NCI-H748 (cell line): ENCODE measurements around the gene FRMPD1.

Source experiments
- DNase-seq: peaks from one replicate; lab custom pipeline; 2025; ENCODE audit not compliant: unreplicated experiment; lab: John Stamatoyannopoulos, UW

Gene FRMPD1

DNA sequence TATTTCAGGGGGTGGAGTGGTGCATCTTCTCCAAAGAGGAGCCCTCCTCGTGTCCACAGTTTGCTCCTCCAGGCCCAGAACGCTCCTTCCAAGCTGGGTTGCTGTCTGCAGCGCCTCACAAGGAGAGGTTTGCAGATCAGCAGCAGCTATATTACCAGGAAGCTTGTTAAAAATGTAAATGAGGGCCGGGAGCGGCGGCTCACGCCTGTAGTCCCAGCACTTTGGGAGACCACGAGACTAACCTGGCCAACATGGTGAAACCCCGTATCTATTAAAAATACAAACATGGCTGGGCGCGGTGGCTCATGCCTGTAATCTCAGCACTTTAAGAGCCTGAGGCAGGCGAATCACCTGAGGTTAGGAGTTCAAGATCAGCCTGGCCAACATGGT, 25.0 kb upstream of the FRMPD1 start:
- DNase-seq = no peak

DNA sequence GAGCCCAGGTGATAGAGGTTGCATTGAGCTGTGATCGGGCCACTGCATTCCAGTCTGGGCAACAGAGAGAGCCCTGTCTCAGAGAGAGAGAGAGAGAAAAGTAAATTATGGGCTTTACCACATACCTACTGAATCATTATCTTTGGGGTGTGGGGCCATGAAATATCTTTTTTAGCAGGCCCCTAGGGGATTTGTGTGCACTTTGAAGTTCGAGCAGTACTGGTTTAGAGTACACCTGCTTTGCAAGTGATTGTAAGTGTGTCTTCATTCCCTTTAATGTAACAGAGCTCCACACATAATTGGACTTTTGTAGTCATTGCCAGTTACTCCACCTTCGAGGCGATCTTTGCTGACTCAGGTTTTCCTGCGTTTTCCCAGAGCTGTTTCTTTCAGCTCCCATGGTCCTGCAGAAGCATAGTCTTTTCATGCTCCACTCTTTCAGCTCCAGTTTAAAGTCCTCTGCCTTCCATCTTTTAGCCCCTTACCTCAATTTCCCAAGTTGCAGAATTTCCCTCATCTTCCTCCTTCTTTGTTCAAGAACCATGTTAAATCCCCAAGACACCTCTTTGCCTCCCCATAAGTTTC, 24.0 kb upstream of the FRMPD1 start:
- DNase-seq = no peak

DNA sequence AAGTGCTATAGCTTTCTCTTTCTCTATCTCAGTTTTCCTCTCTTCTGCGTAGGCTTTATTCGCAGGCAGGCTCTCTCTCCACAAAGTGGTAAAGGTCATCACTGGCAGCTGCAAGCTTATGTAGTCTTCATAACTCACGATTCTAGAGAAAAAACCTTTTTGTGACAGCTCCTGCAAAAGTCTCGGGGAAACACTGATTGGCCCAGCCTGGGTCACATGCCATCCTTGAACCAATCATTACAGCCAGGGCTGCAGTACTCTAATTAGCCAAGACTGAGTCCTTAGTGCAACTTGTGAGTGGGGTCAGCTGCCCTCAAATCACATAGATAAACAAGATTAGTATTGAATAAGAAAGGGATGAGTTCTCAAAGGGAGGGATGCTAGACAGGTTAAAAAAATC, 18.3 kb upstream of the FRMPD1 start:
- DNase-seq = no peak

DNA sequence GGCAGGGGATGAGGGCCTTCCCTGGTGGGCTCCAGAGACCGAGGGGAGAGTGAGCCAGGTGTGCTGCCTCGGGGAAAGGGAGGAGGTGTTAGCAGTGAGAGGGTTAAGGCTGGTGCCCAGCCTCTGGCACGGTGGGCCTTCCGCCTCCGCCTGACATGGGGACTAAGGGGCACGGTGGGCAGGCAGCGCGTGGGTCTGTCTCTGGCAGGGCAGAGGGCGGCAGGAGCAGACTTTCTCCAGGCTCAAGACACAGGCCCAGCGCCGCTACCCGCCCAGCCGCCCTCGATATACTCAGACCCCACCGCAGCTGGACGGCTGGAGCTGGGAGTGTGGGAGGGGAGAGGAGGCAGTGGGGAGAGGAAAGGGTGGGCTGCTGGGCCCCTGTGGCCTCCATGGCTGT, 14.9 kb upstream of the FRMPD1 start:
- no peak for DNase-seq

DNA sequence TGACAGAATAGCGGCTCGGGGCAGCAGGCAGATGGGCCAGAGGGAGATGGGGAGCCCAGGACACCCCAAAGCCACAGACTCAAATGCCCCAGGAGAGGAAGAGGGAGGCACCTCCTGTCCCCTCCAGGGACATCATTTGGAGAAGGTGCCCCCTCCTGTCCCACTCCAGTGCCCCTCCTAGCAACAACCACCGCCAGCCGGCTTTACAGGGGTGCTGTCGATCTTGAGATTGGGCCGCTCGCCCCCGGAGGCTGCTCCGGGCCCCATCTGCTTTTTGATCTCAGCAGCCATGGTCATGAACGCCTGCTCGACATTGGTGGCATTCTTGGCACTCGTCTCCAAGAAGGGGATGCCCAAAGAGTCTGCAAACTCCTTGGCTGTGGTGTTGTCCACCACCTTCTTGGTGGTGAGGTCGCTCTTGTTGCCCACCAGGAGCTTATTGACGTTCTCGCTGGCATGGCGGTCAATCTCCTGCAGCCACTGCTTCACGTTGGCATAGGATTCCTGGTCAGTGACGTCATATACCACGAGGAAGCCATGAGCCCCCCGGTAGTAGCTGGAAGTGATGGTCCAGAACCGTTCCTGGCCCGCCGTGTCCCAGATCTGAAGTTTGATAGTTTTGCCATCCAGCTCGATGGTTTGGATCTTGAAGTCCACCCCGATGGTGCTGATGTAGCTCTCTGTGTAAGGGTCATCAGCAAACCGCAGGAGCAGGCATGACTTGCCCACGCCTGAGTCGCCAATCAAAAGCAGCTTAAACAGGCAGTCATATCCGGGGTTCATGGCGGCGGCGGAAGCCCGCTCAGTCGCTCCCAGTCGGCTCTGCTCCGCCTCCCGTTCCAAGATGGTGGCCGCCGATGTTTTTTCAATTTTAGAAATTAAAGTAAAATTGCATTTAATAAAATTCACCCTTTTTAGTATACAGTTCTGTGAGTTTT, 14.0 kb upstream of the FRMPD1 start:
- DNase-seq = no peak

DNA sequence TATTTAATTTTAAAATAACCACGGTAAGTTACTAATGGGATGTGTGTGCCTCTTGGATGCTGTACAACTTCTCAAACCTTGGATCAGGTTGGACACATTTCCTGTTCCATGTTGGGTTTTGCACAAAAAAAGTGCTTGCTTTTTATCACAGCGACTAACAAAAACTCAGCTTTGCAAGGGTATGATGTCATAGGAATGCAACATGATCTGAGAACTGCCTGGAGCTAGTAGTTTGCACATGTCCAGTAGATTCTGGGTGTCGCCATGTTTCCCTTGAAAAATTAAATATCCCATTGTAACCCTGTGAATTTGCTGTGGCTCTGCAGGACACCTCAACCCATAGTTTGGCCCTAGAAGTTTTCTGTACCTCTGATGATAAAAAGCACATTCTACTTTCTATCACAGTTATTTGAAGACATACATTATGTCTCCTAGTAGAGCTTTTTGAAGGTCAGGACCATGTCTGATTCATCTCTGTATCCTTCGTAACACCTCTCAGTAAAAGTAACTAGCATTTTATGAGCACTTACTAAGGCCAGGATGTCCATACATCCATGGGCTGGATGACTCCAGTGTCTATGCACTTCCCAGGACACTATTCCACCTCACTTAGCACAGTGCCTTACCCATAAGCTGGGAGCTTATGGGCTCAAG, 11.5 kb upstream of the FRMPD1 start:
- no peak for DNase-seq

DNA sequence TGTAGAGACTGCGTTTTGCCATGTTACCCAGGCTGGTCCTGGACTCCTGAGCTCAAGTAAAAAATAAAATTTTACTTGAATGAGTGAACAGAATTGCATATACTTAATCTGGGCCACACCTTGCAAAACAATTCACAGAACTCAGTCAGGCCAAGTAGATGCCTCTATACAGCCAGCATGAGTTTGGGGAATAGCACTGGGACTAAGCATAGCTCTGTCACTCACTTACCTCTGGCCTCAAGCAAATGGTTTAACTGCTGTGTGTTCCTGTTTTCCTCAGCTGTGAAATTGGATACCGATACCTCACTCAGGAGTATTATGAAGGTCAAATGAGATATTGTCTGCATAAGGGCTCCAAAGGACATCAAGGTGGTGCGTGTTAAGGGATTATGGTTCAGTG, 10.9 kb upstream of the FRMPD1 start:
- no peak for DNase-seq

DNA sequence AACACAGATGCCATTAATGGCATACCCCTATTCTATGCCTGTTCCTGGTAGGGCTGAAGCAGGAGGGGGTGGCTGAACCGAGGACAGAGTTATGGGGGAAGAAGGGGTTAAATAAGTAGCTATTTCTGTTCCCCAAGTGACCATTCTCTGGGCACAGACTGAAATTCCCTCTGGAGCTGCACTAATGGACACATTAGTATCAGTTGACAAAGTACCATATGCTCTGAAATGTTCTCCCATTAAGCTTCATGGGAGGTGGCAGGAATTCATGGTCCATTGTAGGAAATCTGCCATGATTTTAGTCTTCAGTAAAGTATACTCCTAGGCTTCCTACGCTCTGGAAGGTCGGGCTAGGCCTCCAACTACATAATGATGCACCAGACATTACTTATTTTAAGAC, 10.5 kb upstream of the FRMPD1 start:
- DNase-seq = no peak

DNA sequence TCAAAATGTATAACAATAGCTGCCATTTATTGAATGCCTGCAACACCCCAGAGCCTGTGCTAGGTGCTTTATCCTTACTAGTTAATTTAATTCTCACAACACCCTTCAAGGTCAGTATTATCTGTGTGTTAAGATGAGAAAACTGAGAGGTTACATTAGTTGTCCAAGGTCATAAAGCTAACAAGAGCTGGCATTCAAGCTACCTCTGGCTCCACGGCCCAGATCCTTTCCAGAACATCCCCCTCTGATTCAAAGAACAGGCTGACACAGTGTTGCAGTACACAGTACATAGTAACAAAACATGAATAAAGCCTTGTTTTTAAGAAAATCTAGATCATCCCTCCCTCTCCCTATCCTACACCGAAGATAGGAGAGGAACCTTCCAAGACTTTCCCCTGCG, 9.4 kb upstream of the FRMPD1 start:
- DNase-seq = no peak

DNA sequence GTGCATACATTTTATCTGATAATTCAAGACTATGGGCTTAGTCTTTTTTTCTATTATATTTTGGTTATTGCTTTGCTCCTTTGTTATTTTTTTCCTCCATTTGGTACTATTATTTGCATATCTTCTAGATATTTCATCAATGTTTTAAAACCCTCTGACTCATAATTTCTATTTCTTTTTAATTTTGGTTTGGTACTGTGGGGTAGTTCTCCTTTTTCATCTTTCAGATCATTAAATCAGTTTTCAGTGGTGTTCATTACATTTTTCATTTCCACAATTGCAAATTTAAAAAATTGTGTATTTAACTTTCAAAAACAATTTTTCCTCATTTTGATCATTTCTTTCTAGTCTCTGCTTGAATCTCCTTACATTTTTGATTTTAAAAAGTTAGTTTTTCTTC, 7.5 kb upstream of the FRMPD1 start:
- DNase-seq = no peak

DNA sequence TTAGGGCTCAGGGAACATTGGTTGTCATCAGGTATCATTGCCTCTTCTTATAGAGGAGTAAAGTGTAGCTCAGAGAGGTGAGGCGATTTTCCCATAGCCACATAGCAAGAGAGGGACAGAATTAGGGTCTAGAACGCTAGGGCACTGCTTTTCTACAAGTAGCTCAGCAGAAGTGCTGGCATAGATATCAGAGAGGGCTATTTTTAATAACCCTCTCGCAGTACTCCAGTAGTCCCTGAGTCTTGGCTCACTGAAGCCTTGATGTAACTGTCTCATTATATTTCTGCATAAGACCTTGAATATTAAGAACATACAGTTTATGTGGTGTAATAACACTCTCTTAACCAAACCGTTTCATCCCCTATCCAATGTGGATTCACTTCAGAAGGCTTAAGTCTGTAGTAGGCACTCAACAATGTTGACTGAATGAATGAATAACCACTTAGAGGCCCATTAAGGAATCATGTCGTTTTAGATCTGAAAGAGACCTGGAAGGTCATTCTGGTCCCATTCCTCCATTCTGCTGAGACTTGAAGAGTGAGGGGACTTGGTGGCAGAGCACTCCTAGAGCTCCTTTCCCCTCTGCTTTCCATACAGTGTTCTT, 4.7 kb upstream of the FRMPD1 start:
- DNase-seq = no peak

DNA sequence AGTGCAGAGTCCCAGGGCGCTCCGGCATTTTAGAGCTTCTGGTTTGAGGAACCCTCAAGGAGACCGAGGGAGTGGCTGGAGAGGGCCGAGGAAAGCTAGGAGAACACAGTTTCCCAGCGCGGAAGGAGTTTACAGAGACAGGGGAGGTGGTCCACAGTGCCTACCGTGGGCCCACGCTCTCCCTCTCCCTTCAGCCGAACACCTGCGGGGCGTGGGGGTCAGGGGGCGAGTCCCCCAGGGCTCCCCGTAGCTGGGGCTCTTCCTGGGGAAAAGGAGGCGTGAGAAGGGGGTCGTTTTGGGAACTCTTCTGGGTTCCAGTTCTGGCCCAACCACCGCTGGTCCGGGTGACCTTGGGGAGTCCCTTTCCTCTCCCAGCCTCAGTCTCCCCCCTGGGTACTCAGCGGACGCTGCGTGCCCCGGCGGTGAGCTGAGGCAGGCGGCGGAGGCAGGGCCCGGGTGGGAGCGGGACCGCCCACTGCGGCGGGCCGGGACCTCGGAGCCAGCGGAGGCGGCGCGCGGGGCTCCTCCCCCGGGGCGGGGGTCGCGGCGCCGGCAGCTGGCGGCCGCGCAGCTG, 368 bp upstream of the FRMPD1 start:
- no peak for DNase-seq

DNA sequence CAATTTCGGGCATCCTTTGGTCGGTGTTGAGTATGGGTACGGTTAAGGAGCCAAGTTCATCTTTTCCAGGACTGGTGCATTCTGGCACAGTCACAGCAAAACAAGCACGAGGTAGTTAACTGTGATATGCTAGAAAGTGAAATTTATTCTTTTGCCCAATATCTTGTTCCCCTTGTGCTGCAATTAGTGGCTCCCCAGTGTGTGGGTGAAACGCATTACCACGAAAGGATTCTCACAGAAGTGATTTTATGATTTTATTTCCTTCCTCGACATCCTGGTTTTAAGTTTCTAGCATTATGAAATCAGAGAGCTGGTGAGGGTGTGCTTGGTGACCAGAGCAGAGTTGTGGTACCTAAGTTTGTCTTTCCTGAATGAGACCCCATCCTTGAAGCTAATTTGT, 1.5 kb downstream of the FRMPD1 start:
- no peak for DNase-seq

DNA sequence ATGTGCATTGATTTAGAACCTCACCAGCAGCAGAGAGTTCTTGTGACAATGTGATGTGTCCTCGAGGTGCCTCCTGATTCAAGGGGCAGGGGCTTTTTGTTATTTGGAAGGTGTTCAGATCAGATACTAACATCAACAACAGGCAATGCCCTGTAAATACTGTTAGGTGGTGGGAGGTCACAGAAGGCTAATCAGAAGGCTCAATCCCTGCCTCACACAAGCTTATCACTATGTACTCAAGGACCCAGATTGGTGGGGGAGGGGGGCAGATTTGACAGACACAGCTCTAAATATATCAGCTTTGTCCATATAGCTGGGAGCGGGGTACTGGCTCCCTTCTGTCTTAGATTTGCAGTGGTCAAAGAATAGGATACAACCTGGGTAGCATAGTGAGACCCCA, 2.6 kb downstream of the FRMPD1 start:
- DNase-seq = no peak

DNA sequence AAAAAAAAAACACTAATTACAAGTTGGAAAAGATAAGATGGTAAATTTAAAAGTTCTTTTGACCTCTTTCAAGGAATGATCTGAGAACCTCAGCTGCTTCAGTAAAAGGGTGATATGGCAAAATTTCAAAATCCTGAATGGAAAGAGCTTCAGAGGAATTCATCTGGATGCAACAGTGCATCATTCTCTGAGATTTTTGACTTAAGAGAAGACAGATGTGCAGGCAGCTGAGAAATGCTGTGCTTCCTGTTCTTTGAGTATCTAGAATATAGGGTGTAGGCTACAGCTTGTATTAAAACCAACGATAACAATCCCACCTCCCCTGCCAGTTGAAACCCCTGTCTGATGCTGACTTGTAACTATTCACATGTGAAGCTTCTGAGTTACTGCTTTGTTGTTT, 6.2 kb downstream of the FRMPD1 start:
- no peak for DNase-seq

DNA sequence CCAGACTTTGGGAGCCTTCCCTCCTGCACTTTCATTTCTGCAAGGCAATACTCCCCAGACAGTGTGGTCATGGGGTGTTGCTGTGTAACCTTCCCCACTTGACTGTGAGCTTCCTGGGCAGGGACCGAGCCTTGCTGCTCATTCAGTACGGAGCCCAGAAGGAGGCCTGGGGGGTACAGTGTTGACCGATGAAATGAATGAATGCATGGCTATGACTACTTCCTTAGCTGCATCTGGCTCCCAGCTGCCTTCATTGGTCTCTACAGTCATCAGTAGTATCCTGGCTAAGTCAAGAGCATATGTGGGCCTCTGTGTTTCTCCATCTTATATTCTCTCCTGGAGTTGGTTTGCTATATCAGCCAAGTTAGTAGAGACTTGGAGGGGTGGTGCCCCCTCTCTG, 9.9 kb downstream of the FRMPD1 start:
- no peak for DNase-seq

DNA sequence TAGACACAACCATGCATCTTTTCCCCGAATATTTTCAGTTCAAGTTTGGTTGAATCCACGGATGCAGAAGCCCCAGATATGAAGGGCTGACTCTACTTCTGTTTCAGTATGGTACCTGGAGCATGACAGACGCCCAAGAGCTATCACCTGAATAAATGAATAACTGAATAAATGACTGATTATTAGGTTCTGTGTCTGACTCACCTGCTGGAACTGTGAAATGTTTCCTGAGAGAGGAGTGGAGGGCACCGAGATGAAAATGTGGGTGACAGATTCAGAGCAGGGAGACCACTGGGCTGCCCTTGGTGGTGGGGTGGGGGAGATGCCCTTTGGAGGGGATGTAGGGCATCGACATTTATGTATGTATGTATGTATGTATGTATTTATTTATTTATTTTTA, 13.2 kb downstream of the FRMPD1 start:
- DNase-seq = no peak

DNA sequence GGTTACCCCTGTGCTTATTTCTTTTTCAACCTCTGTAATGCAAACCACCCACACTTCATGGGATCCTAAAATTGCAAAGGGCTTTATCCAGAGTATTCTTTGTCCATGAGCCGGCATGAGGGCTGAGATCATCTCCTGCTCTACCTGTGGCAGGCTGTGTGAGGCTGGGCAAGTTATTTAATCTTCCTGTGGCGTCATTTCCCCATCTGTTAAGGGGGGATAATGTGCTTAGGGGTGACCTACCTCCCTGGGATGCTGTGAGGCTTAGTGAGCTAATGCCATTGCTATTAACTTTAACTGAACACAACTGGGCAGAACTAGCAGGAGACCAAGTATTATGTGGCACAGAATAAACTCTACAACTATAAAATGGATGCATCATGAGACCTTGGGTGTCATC, 17.0 kb downstream of the FRMPD1 start:
- no peak for DNase-seq

DNA sequence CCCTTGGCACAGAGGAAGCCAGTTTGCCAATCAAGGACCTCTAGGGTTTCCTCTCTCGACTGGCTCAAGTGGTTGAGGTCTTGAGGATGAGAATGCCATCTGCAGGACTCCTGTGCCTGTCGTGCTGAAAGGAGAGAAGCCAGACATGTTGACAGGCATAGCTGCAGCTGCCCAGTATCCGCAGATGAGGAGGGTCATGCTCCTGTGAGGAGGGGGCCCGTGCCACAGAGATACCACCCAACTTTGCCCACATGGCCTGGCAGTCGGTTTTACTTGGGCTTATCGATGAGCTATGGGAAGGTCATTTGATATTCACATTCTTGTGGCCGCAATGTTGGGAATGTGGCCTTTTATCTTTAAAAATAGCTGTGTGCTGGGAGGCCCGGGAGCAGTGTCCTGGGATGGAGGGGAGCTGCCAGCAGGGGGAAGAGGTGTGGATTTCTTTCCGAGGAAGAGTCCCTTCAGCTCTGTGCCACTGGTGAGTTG, 17.4 kb downstream of the FRMPD1 start:
- DNase-seq = no peak

DNA sequence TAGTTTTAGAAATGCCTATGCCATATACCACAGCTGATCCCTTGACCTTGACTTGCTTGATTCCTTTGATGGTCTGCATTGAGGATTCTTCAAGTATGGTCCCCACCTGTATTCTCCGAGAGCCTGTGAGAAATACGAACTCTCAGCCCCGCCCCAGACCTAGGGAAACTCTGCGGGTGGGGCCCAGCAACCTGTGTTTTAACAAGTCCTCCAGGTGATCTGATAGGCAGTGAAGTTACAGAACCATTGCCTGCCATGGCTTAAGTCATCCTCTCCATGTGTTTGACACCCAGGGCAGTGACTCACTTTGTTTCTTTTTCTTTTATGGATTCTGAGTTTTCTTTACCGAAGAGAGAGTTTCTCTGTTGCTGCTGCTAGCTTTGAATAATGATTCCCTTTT, 18.5 kb downstream of the FRMPD1 start:
- DNase-seq = no peak

DNA sequence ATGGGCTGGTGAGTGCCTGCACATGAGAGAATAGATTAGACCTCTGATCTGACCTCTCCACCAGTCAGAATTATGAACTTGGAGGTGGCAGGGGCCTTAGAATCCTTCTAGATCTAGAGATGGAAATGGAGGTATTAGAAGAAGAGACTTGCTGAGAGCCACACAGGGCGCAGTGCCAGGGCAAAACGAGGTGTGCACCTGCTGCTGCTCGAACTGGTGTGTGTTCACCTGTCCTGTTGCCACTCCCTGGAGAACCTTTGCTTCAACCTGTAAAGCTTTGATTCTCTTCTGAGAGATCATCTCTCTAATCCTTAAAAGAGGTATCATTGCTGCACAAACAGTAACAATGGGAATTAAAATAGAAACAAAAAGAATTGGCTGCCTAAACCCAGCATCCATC, 24.9 kb downstream of the FRMPD1 start:
- peak; percentile 89 for DNase-seq
